Stimulated activated naive CD8-positive, alpha-beta T cell treated with anti-CD3 and anti-CD28 coated beads, Interleukin-15, amount 100 ng/mL, for 72 hours (primary cell): Measurements from ENCODE around the gene MYG1.
"Not testable (repeated sequence)": the region's sequence is repeated elsewhere in the genome, so short reads cannot be mapped to it uniquely, and the experiment has no call there.

Experiments used
- ATAC-seq: fragments of 150-1000 bp; cut with Tn5 transposase; 2 replicates; pipeline ENCODE4 v1.10.0; 2021; ENCODE audit warnings: mild to moderate bottlenecking, moderate library complexity
- DNase-seq, 2 donors: peaks; one replicate each; pipeline ENCODE4 v3.0.0; 2021 to 2022
- H3K27ac Mint-ChIP-seq, 2 donors: one replicate each; pipeline ENCODE4 v1.8.0; 2022; ENCODE audit warnings: mild to moderate bottlenecking in 2 of 2, mixed read lengths in 2 of 2, moderate library complexity in 2 of 2
- H3K27me3 Mint-ChIP-seq: one replicate; pipeline ENCODE4 v1.8.0; 2022; ENCODE audit warnings: mixed read lengths
- H3K4me1 Mint-ChIP-seq: one replicate; pipeline ENCODE4 v1.8.0; 2022; ENCODE audit warnings: mild to moderate bottlenecking, mixed read lengths
- H3K4me3 Mint-ChIP-seq, 2 donors: one replicate each; pipeline ENCODE4 v1.8.0; 2022; ENCODE audit warnings: mild to moderate bottlenecking in 2 of 2, mixed read lengths in 2 of 2, moderate library complexity in 1 of 2
- H3K9me3 Mint-ChIP-seq, 2 donors: one replicate each; pipeline ENCODE4 v1.8.0; 2022; ENCODE audit warnings: mixed read lengths in 2 of 2

MYG1 gene

GRCh38 chr12:53274445-53274844 is 25.1 kb upstream of the MYG1 start:
- H3K4me3 Mint-ChIP-seq: no peak overlapping the region
- H3K27me3 Mint-ChIP-seq: no peaks in the 10 kb centered on the region
- no peak overlapping the region for H3K27ac Mint-ChIP-seq

GRCh38 chr12:53276511-53276910 is 23.0 kb upstream of the MYG1 start:
- H3K4me1 Mint-ChIP-seq: peaks cover 19% of the 10 kb centered on the region
- no peak overlapping the region for H3K4me3 Mint-ChIP-seq
- ATAC-seq (no peak), DNase-seq (no peak)
- H3K27ac Mint-ChIP-seq: no peak overlapping the region
- no peaks in the 10 kb centered on the region for H3K9me3 Mint-ChIP-seq
- H3K27me3 Mint-ChIP-seq: no peaks in the 10 kb centered on the region

More at GRCh38 chr12:53274445-53274844, 25.1 kb upstream of the MYG1 start:
- no peak for DNase-seq
- ATAC-seq: no peak
- H3K9me3 Mint-ChIP-seq: no peaks in the 10 kb centered on the region
- H3K4me1 Mint-ChIP-seq: peaks cover 33% of the 10 kb centered on the region

- ATAC-seq (no peak), DNase-seq (no peak)
- H3K4me3 Mint-ChIP-seq: no peak overlapping the region
- H3K27ac Mint-ChIP-seq: no peak overlapping the region
- no peaks in the 10 kb centered on the region for H3K9me3 Mint-ChIP-seq
- no peaks in the 10 kb centered on the region for H3K27me3 Mint-ChIP-seq
- H3K4me1 Mint-ChIP-seq: peaks cover 11% of the 10 kb centered on the region
Measured at GRCh38 chr12:53277981-53278380, 21.5 kb upstream of the MYG1 start.

GRCh38 chr12:53279283-53279869 is 20.1 kb upstream of the MYG1 start:
- Mint-ChIP-seq H3K27ac (no peak overlapping the region), H3K27me3 (no peaks in the 10 kb centered on the region), H3K9me3 (no peaks in the 10 kb centered on the region), H3K4me3 (no peak overlapping the region), H3K4me1 (peaks cover 6% of the 10 kb centered on the region)
- DNase-seq (no peak), ATAC-seq (no peak)

- Mint-ChIP-seq H3K9me3 (no peaks in the 10 kb centered on the region), H3K27me3 (no peaks in the 10 kb centered on the region), H3K4me1 (peaks cover under 1% of the 10 kb centered on the region), H3K27ac (no peak overlapping the region), H3K4me3 (no peak overlapping the region)
- ATAC-seq (no peak), DNase-seq (no peak)
Measured at GRCh38 chr12:53279888-53280498, 19.5 kb upstream of the MYG1 start.

GRCh38 chr12:53286448-53286847 is 13.0 kb upstream of the MYG1 start:
- Mint-ChIP-seq H3K4me3 (no peak overlapping the region), H3K9me3 (no peaks in the 10 kb centered on the region), H3K4me1 (peaks cover 36% of the 10 kb centered on the region), H3K27ac (peak overlapping the region in 1 of 2 donors; percentile 78), H3K27me3 (no peaks in the 10 kb centered on the region)
- DNase-seq: no peak
- no peak for ATAC-seq

- peak; percentile 41 to 64 for DNase-seq
- peak; percentile 87 for ATAC-seq
- H3K9me3 Mint-ChIP-seq: no peaks in the 10 kb centered on the region
- H3K27me3 Mint-ChIP-seq: no peaks in the 10 kb centered on the region
- H3K4me3 Mint-ChIP-seq: no peak overlapping the region
- no peak overlapping the region for H3K27ac Mint-ChIP-seq
- peaks cover 36% of the 10 kb centered on the region for H3K4me1 Mint-ChIP-seq
Measured at GRCh38 chr12:53287741-53288216, 11.7 kb upstream of the MYG1 start.

GRCh38 chr12:53288322-53288721 is 11.2 kb upstream of the MYG1 start:
- no peaks in the 10 kb centered on the region for H3K27me3 Mint-ChIP-seq
- ATAC-seq: no peak
- no peaks in the 10 kb centered on the region for H3K9me3 Mint-ChIP-seq
- peaks cover 36% of the 10 kb centered on the region for H3K4me1 Mint-ChIP-seq
- DNase-seq: no peak
- peak overlapping the region in 1 of 2 donors; percentile 9 for H3K27ac Mint-ChIP-seq
- H3K4me3 Mint-ChIP-seq: no peak overlapping the region

GRCh38 chr12:53289891-53290290 is 9.6 kb upstream of the MYG1 start:
- Mint-ChIP-seq H3K4me1 (peaks cover 39% of the 10 kb centered on the region), H3K9me3 (no peaks in the 10 kb centered on the region), H3K27ac (peak overlapping the region in 1 of 2 donors; percentile 87), H3K4me3 (peak overlapping the region in 1 of 2 donors; percentile 6), H3K27me3 (no peaks in the 10 kb centered on the region)
- no peak for DNase-seq
- no peak for ATAC-seq

- DNase-seq: no peak
- Mint-ChIP-seq H3K27ac (no peak overlapping the region), H3K27me3 (no peaks in the 10 kb centered on the region), H3K4me3 (peak overlapping the region in 1 of 2 donors; percentile 17), H3K9me3 (no peaks in the 10 kb centered on the region), H3K4me1 (peaks cover 41% of the 10 kb centered on the region)
- no peak for ATAC-seq
Measured at GRCh38 chr12:53290661-53291060, 8.8 kb upstream of the MYG1 start.

- peaks cover 50% of the 10 kb centered on the region for H3K4me1 Mint-ChIP-seq
- H3K9me3 Mint-ChIP-seq: no peaks in the 10 kb centered on the region
- H3K27me3 Mint-ChIP-seq: no peaks in the 10 kb centered on the region
- no peak for DNase-seq
- H3K27ac Mint-ChIP-seq: no peak overlapping the region
- H3K4me3 Mint-ChIP-seq: no peak overlapping the region
- no peak for ATAC-seq
Measured at GRCh38 chr12:53292426-53292825, 7.1 kb upstream of the MYG1 start.

GRCh38 chr12:53295070-53295890 is 4.2 kb upstream of the MYG1 start, which contains the start of gene PFDN5:
Gene PFDN5, plus strand, starts transcription at chr12:53295542. Its CDS starts 26 bp downstream, at chr12:53295568.
- peak within 1 kb of the TSS; percentile 98 for H3K27ac Mint-ChIP-seq
- peak within 1 kb of the TSS; percentile 97 to 98 for H3K4me3 Mint-ChIP-seq
- H3K4me1 Mint-ChIP-seq: peaks cover 55% of the 10 kb centered on the region
- ATAC-seq: peak; percentile 93
- peak; percentile 86 to 90 for DNase-seq
- no peaks in the 10 kb centered on the region for H3K9me3 Mint-ChIP-seq
- no peaks in the 10 kb centered on the region for H3K27me3 Mint-ChIP-seq

GRCh38 chr12:53295891-53296219 is 3.6 kb upstream of the MYG1 start:
- H3K4me1 Mint-ChIP-seq: peaks cover 55% of the 10 kb centered on the region
- no peak for DNase-seq
- H3K27ac Mint-ChIP-seq: peak overlapping the region; percentile 98
- H3K4me3 Mint-ChIP-seq: peak overlapping the region; percentile 97 to 98
- no peaks in the 10 kb centered on the region for H3K9me3 Mint-ChIP-seq
- ATAC-seq: no peak
- no peaks in the 10 kb centered on the region for H3K27me3 Mint-ChIP-seq

- Mint-ChIP-seq H3K4me3 (peak overlapping the region in 1 of 2 donors; percentile 98), H3K27ac (peak overlapping the region in 1 of 2 donors; percentile 67), H3K4me1 (peaks cover 65% of the 10 kb centered on the region)
- DNase-seq, H3K27me3 Mint-ChIP-seq, ATAC-seq, H3K9me3 Mint-ChIP-seq: not testable (repeated sequence)
Measured at GRCh38 chr12:53297106-53297505, 2.4 kb upstream of the MYG1 start.

GRCh38 chr12:53298164-53298563 is 1.3 kb upstream of the MYG1 start:
- Mint-ChIP-seq H3K27ac (peak overlapping the region; percentile 52 to 98), H3K27me3 (no peaks in the 10 kb centered on the region), H3K4me1 (peaks cover 75% of the 10 kb centered on the region), H3K9me3 (no peaks in the 10 kb centered on the region), H3K4me3 (peak overlapping the region in 1 of 2 donors; percentile 34)
- DNase-seq (no peak), ATAC-seq (no peak)

GRCh38 chr12:53299101-53299453 is 418 bp upstream of the MYG1 start:
- H3K27me3 Mint-ChIP-seq: no peaks in the 10 kb centered on the region
- ATAC-seq: peak; percentile 38
- peak overlapping the region; percentile 84 to 92 for H3K4me3 Mint-ChIP-seq
- peak; percentile 21 to 51 for DNase-seq
- H3K9me3 Mint-ChIP-seq: no peaks in the 10 kb centered on the region
- H3K27ac Mint-ChIP-seq: peak overlapping the region; percentile 98
- H3K4me1 Mint-ChIP-seq: peaks cover 78% of the 10 kb centered on the region
